SJCRH30 (cell line): ENCODE data around the gene CLDN10. TPM values are rescaled to one million over a fixed set of nuclear protein-coding genes. Genes with fewer than 3 reads are reported as not detected.

Experiments
- DNase-seq, 2 experiments: peaks; one replicate each; pipeline ENCODE4 v3.0.0-alpha.2; 2015 to 2020
- H3K27ac ChIP-seq: fragments of 250-450 bp; sonication (Bioruptor Pico); 2 replicates; pipeline ENCODE4 v1.5.1; 2020; ENCODE audit warnings: mild to moderate bottlenecking, moderate library complexity
- H3K27me3 ChIP-seq: fragments of 250-450 bp; sonication (Bioruptor Pico); 2 replicates; pipeline ENCODE4 v1.5.1; 2020; ENCODE audit warnings: mild to moderate bottlenecking, moderate library complexity
- H3K36me3 ChIP-seq: fragments of 250-450 bp; sonication (Bioruptor Pico); 2 replicates; pipeline ENCODE4 v1.5.1; 2020; ENCODE audit warnings: mild to moderate bottlenecking, moderate library complexity
- H3K4me1 ChIP-seq: fragments of 250-450 bp; sonication (Bioruptor Pico); 2 replicates; pipeline ENCODE4 v1.5.1; 2020; ENCODE audit warnings: mild to moderate bottlenecking, moderate library complexity
- H3K4me3 ChIP-seq: fragments of 250-450 bp; sonication (Bioruptor Pico); 2 replicates; pipeline ENCODE4 v1.5.1; 2020; ENCODE audit warnings: mild to moderate bottlenecking, moderate library complexity
- H3K9me3 ChIP-seq: fragments of 250-450 bp; sonication (Bioruptor Pico); replicated peaks from 2 replicates; pipeline ENCODE4 v1.5.1; 2020; ENCODE audit warnings: mild to moderate bottlenecking, moderate library complexity
- total RNA-seq: library from RNA; depleted of rRNA; stranded (reverse); fragments of >200 nt; shearing (Covaris generic); gene quantifications from 2 replicates; pipeline ENCODE4 v1.2.3, GENCODE V29; 2014

The CLDN10 gene
- total RNA-seq, 1 experiment from 2014 or later = not detected

GRCh38 chr13:95601906-95602305 lies 49.4 kb downstream of the CLDN10 start:
- Histone ChIP-seq H3K27me3 (no peaks in the 10 kb centered on the region), H3K27ac (peak overlapping the region; percentile 44), H3K4me1 (peaks cover 7% of the 10 kb centered on the region), H3K9me3 (no peaks in the 10 kb centered on the region), H3K4me3 (no peak overlapping the region), H3K36me3 (peaks cover 61% of the 10 kb centered on the region)
- DNase-seq = peak; percentile 35 to 57

GRCh38 chr13:95603887-95604555 lies 51.5 kb downstream of the CLDN10 start:
- Histone ChIP-seq H3K36me3 (peaks cover 67% of the 10 kb centered on the region), H3K27ac (no peak overlapping the region), H3K9me3 (no peaks in the 10 kb centered on the region), H3K4me3 (no peak overlapping the region), H3K27me3 (no peaks in the 10 kb centered on the region), H3K4me1 (peaks cover 22% of the 10 kb centered on the region)
- no peak for DNase-seq

- H3K4me3 ChIP-seq = no peak overlapping the region
- H3K4me1 ChIP-seq = peaks cover 27% of the 10 kb centered on the region
- DNase-seq = no peak
- no peaks in the 10 kb centered on the region for H3K9me3 ChIP-seq
- no peaks in the 10 kb centered on the region for H3K27me3 ChIP-seq
- peaks cover 62% of the 10 kb centered on the region for H3K36me3 ChIP-seq
- H3K27ac ChIP-seq = no peak overlapping the region
These were observed 52.0 kb downstream of the CLDN10 start for GRCh38 chr13:95604556-95604915.

- Histone ChIP-seq H3K36me3 (peaks cover 58% of the 10 kb centered on the region), H3K9me3 (no peaks in the 10 kb centered on the region), H3K4me1 (peaks cover 30% of the 10 kb centered on the region), H3K27ac (no peak overlapping the region), H3K27me3 (no peaks in the 10 kb centered on the region), H3K4me3 (no peak overlapping the region)
- no peak for DNase-seq
These were observed 53.1 kb downstream of the CLDN10 start for GRCh38 chr13:95605448-95606125.

- Histone ChIP-seq H3K27ac (no peak overlapping the region), H3K4me3 (no peak overlapping the region), H3K9me3 (no peaks in the 10 kb centered on the region), H3K4me1 (peaks cover 24% of the 10 kb centered on the region), H3K36me3 (peaks cover 67% of the 10 kb centered on the region), H3K27me3 (no peaks in the 10 kb centered on the region)
- DNase-seq = peak in 1 of 2 experiments; percentile 38
These were observed 54.8 kb downstream of the CLDN10 start for GRCh38 chr13:95607366-95607765.

GRCh38 chr13:95608640-95609323 lies 56.3 kb downstream of the CLDN10 start:
- Histone ChIP-seq H3K27me3 (no peaks in the 10 kb centered on the region), H3K36me3 (peaks cover 65% of the 10 kb centered on the region), H3K27ac (peak overlapping the region; percentile 40), H3K4me3 (no peak overlapping the region), H3K9me3 (no peaks in the 10 kb centered on the region), H3K4me1 (peaks cover 22% of the 10 kb centered on the region)
- peak; percentile 52 to 70 for DNase-seq

GRCh38 chr13:95614641-95615245 lies 62.2 kb downstream of the CLDN10 start:
- H3K27me3 ChIP-seq = no peaks in the 10 kb centered on the region
- H3K4me3 ChIP-seq = no peak overlapping the region
- H3K4me1 ChIP-seq = peaks cover under 1% of the 10 kb centered on the region
- H3K27ac ChIP-seq = no peak overlapping the region
- no peaks in the 10 kb centered on the region for H3K9me3 ChIP-seq
- DNase-seq = no peak
- peaks cover 57% of the 10 kb centered on the region for H3K36me3 ChIP-seq

GRCh38 chr13:95615539-95615938 lies 63.0 kb downstream of the CLDN10 start:
- Histone ChIP-seq H3K36me3 (peaks cover 62% of the 10 kb centered on the region), H3K27me3 (no peaks in the 10 kb centered on the region), H3K4me3 (no peak overlapping the region), H3K27ac (no peak overlapping the region), H3K4me1 (no peaks in the 10 kb centered on the region), H3K9me3 (no peaks in the 10 kb centered on the region)
- DNase-seq = no peak

GRCh38 chr13:95620030-95620824 lies 67.7 kb downstream of the CLDN10 start:
- Histone ChIP-seq H3K27me3 (no peaks in the 10 kb centered on the region), H3K4me3 (no peak overlapping the region), H3K9me3 (no peaks in the 10 kb centered on the region), H3K36me3 (peaks cover 69% of the 10 kb centered on the region), H3K4me1 (no peaks in the 10 kb centered on the region), H3K27ac (no peak overlapping the region)
- DNase-seq = no peak

GRCh38 chr13:95620825-95621498 lies 68.4 kb downstream of the CLDN10 start:
- no peaks in the 10 kb centered on the region for H3K4me1 ChIP-seq
- no peak overlapping the region for H3K4me3 ChIP-seq
- H3K9me3 ChIP-seq = no peaks in the 10 kb centered on the region
- no peaks in the 10 kb centered on the region for H3K27me3 ChIP-seq
- DNase-seq = no peak
- peaks cover 66% of the 10 kb centered on the region for H3K36me3 ChIP-seq
- no peak overlapping the region for H3K27ac ChIP-seq

GRCh38 chr13:95623141-95623540 lies 70.6 kb downstream of the CLDN10 start:
- H3K4me3 ChIP-seq = no peak overlapping the region
- no peaks in the 10 kb centered on the region for H3K9me3 ChIP-seq
- H3K36me3 ChIP-seq = peaks cover 83% of the 10 kb centered on the region
- H3K27ac ChIP-seq = no peak overlapping the region
- no peak for DNase-seq
- H3K4me1 ChIP-seq = no peaks in the 10 kb centered on the region
- H3K27me3 ChIP-seq = no peaks in the 10 kb centered on the region

GRCh38 chr13:95624020-95624419 lies 71.5 kb downstream of the CLDN10 start:
- Histone ChIP-seq H3K4me3 (no peak overlapping the region), H3K27me3 (no peaks in the 10 kb centered on the region), H3K36me3 (peaks cover 83% of the 10 kb centered on the region), H3K4me1 (no peaks in the 10 kb centered on the region), H3K9me3 (no peaks in the 10 kb centered on the region), H3K27ac (no peak overlapping the region)
- peak in 1 of 2 experiments; percentile 64 for DNase-seq

GRCh38 chr13:95626768-95627167 lies 74.2 kb downstream of the CLDN10 start:
- Histone ChIP-seq H3K27ac (no peak overlapping the region), H3K4me1 (no peaks in the 10 kb centered on the region), H3K4me3 (no peak overlapping the region), H3K36me3 (peaks cover 85% of the 10 kb centered on the region), H3K27me3 (no peaks in the 10 kb centered on the region), H3K9me3 (no peaks in the 10 kb centered on the region)
- DNase-seq = no peak

- H3K27ac ChIP-seq = no peak overlapping the region
- no peaks in the 10 kb centered on the region for H3K27me3 ChIP-seq
These were observed 75.1 kb downstream of the CLDN10 start for GRCh38 chr13:95627590-95627989.

More at GRCh38 chr13:95627590-95627989, 75.1 kb downstream of the CLDN10 start:
- H3K4me3 ChIP-seq = no peak overlapping the region
- no peaks in the 10 kb centered on the region for H3K4me1 ChIP-seq
- peaks cover 84% of the 10 kb centered on the region for H3K36me3 ChIP-seq
- H3K9me3 ChIP-seq = no peaks in the 10 kb centered on the region
- no peak for DNase-seq
